Measurements from ENCODE around the gene LTBP1. TPM values are rescaled to one million over a fixed set of nuclear protein-coding genes. Genes with fewer than 3 reads are reported as not detected.
A peak's percentile ranks its signal among the peaks of the same experiment; 100 is the strongest.

LTBP1 gene
- total RNA-seq, 1 experiment from 2014 or later, result 119 TPM

- ChIA-PET CTCF (interaction anchor here (0.6 to 0.7 kb wide), 2 partner anchors 75 to 253 kb away, joined by 3 to 4 read pairs; no protein-coding TSS in a partner anchor), POLR2A (interaction anchor here (1.0 to 1.2 kb wide), 2 partner anchors 10 to 29 kb away, joined by 3 to 4 read pairs; no protein-coding TSS in a partner anchor)
- H3K4me1 Mint-ChIP-seq (ENCODE audit: insufficient read depth, unreplicated experiment), result peaks cover 38% of the 10 kb centered on the region
- H3K4me3 Mint-ChIP-seq (ENCODE audit: unreplicated experiment), result no peak overlapping the region
- no peaks in the 10 kb centered on the region for H3K27me3 Mint-ChIP-seq (ENCODE audit: insufficient read depth, unreplicated experiment)
- intact Hi-C loops (cut with micrococcal nuclease), result no loop called here
- BruUV-seq (replicated peaks), result no TSS peak
- DNase-seq (ENCODE audit: unreplicated experiment), result no peak
- no peak overlapping the region for H3K27ac Mint-ChIP-seq (ENCODE audit: low read depth, unreplicated experiment)
- no peaks in the 10 kb centered on the region for H3K36me3 Mint-ChIP-seq (ENCODE audit: insufficient read depth, unreplicated experiment)
- no peaks in the 10 kb centered on the region for H3K9me3 Mint-ChIP-seq (ENCODE audit: unreplicated experiment)
- TF ChIP-seq, protein P1, sequence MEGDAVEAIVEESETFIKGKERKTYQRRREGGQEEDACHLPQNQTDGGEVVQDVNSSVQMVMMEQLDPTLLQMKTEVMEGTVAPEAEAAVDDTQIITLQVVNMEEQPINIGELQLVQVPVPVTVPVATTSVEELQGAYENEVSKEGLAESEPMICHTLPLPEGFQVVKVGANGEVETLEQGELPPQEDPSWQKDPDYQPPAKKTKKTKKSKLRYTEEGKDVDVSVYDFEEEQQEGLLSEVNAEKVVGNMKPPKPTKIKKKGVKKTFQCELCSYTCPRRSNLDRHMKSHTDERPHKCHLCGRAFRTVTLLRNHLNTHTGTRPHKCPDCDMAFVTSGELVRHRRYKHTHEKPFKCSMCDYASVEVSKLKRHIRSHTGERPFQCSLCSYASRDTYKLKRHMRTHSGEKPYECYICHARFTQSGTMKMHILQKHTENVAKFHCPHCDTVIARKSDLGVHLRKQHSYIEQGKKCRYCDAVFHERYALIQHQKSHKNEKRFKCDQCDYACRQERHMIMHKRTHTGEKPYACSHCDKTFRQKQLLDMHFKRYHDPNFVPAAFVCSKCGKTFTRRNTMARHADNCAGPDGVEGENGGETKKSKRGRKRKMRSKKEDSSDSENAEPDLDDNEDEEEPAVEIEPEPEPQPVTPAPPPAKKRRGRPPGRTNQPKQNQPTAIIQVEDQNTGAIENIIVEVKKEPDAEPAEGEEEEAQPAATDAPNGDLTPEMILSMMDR (IDR thresholded peaks at IDR 0.05; ENCODE audit: unreplicated experiment), result no peak
These were observed 162.0 kb downstream of the LTBP1 start for GRCh38 chr2:33108483-33109443.

DNA sequence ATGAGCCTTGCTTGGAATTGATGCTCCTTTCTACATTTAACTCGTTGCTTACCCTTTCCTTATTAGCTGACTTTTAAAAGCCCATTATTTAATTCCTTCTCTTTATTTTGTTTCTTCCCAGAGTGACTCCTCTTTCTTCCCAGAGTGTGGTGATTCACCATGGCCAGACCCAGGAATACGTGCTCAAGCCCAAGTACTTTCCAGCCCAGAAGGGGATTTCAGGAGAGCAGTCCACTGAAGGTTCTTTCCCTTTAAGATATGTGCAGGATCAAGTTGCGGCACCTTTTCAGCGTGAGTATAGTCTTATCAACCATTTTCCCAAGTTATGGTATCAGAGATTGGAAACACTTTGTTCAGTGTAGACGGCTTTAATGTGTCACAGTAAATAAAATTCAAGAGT, 163.7 kb downstream of the LTBP1 start:
- no peaks in the 10 kb centered on the region for H3K27me3 Mint-ChIP-seq (ENCODE audit: insufficient read depth, unreplicated experiment)
- intact Hi-C loops (cut with micrococcal nuclease), result no loop called here
- H3K27ac Mint-ChIP-seq (ENCODE audit: low read depth, unreplicated experiment), result peak overlapping the region; percentile 96
- H3K36me3 Mint-ChIP-seq (ENCODE audit: insufficient read depth, unreplicated experiment), result no peaks in the 10 kb centered on the region
- DNase-seq (ENCODE audit: unreplicated experiment), result peak; percentile 45
- no TSS peak for BruUV-seq (replicated peaks)
- H3K9me3 Mint-ChIP-seq (ENCODE audit: unreplicated experiment), result no peaks in the 10 kb centered on the region
- TF ChIP-seq, protein P1 (IDR thresholded peaks at IDR 0.05; ENCODE audit: unreplicated experiment), result no peak
- H3K4me1 Mint-ChIP-seq (ENCODE audit: insufficient read depth, unreplicated experiment), result peaks cover 25% of the 10 kb centered on the region
- ChIA-PET POLR2A (interaction anchor here (0.7 to 1.7 kb wide), 8 partner anchors 9 to 129 kb away, joined by 3 to 8 read pairs (median 5); no protein-coding TSS in a partner anchor), CTCF (interaction anchor here (0.7 to 1.1 kb wide), 2 partner anchors 24 to 158 kb away, joined by 3 read pairs; no protein-coding TSS in a partner anchor)
- H3K4me3 Mint-ChIP-seq (ENCODE audit: unreplicated experiment), result no peak overlapping the region

GRCh38 chr2:33111002-33111446, 164.3 kb downstream of the LTBP1 start:
- peak overlapping the region; percentile 46 for H3K4me3 Mint-ChIP-seq (ENCODE audit: unreplicated experiment)
- H3K4me1 Mint-ChIP-seq (ENCODE audit: insufficient read depth, unreplicated experiment), result peaks cover 25% of the 10 kb centered on the region
- H3K9me3 Mint-ChIP-seq (ENCODE audit: unreplicated experiment), result no peaks in the 10 kb centered on the region
- ChIA-PET CTCF (interaction anchor here (0.7 to 1.1 kb wide), 2 partner anchors 24 to 157 kb away, joined by 3 read pairs; no protein-coding TSS in a partner anchor), POLR2A (interaction anchor here (0.7 to 1.7 kb wide), 11 partner anchors 10 to 165 kb away, joined by 3 to 8 read pairs (median 4); no protein-coding TSS in a partner anchor)
- TF ChIP-seq, protein P1 (IDR thresholded peaks at IDR 0.05; ENCODE audit: unreplicated experiment), result no peak
- peak overlapping the region; percentile 96 for H3K27ac Mint-ChIP-seq (ENCODE audit: low read depth, unreplicated experiment)
- no peaks in the 10 kb centered on the region for H3K27me3 Mint-ChIP-seq (ENCODE audit: insufficient read depth, unreplicated experiment)
- intact Hi-C loops (cut with micrococcal nuclease), result no loop called here
- no peaks in the 10 kb centered on the region for H3K36me3 Mint-ChIP-seq (ENCODE audit: insufficient read depth, unreplicated experiment)
- BruUV-seq (replicated peaks), result no TSS peak
- DNase-seq (ENCODE audit: unreplicated experiment), result peak; percentile 76

- no peaks in the 10 kb centered on the region for H3K9me3 Mint-ChIP-seq (ENCODE audit: unreplicated experiment)
- no peak for DNase-seq (ENCODE audit: unreplicated experiment)
- BruUV-seq (replicated peaks), result no TSS peak
- no peaks in the 10 kb centered on the region for H3K36me3 Mint-ChIP-seq (ENCODE audit: insufficient read depth, unreplicated experiment)
- peaks cover 14% of the 10 kb centered on the region for H3K4me1 Mint-ChIP-seq (ENCODE audit: insufficient read depth, unreplicated experiment)
- ChIA-PET POLR2A (interaction anchor here (0.6 kb wide), 1 partner anchor 136 kb away, joined by 3 read pairs; no protein-coding TSS in a partner anchor), CTCF (no interaction called here)
- no peak overlapping the region for H3K27ac Mint-ChIP-seq (ENCODE audit: low read depth, unreplicated experiment)
- H3K27me3 Mint-ChIP-seq (ENCODE audit: insufficient read depth, unreplicated experiment), result no peaks in the 10 kb centered on the region
- TF ChIP-seq, protein P1 (IDR thresholded peaks at IDR 0.05; ENCODE audit: unreplicated experiment), result no peak
- intact Hi-C loops (cut with micrococcal nuclease), result no loop called here
- no peak overlapping the region for H3K4me3 Mint-ChIP-seq (ENCODE audit: unreplicated experiment)
These were observed 168.4 kb downstream of the LTBP1 start for GRCh38 chr2:33115196-33115595.

All from MCF 10A (cell line).